Stimulated activated CD8-positive, alpha-beta memory T cell treated with anti-CD3 and anti-CD28 coated beads, Interleukin-15, amount 100 ng/mL, for 48 hours (primary cell): ENCODE results near the gene ERMARD.
"Not testable (repeated sequence)": the region's sequence is repeated elsewhere in the genome, so short reads cannot be mapped to it uniquely, and the experiment has no call there.

ENCODE experiments used
- DNase-seq, 2 donors: peaks; one replicate each; pipeline ENCODE4 v3.0.0-alpha.2; 2020; ENCODE audit warnings: low read depth in 2 of 2

ERMARD gene

DNA sequence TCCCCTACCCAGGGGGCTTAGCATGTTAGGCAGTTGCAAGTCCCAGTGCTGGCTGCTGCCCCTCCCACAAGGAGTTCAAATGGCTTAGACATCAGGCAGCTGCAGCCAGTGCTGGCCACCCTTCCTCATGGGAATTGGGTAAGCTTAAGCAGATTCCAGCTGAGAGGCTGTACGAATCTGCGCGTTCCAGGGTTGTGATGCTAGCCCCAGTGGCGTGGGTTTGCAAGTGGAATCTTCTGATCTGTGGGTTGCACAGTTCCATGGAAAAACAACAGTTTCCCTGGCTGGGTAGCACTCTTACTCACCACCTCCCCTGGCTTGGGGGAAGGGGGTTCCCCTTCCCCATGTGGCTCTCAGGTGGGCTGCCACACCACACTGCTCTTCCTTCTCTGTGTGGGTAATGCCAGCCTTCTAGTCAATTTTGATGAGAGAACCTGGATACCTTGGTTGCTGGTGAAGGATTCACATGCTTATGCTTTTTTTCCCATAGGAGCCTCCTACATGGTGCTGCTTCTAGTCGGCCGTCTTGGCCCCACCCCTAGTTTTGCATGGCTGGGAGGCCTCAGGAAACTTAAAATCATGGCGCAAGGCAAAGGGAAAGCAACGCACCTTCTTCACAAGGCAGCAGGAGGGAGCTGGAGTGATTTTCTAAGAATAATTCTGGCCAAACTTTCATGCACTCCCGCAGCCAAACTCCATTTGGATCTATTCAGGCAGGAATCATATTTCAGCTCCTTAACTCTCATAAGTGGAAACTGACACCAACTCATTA, 13.0 kb upstream of the ERMARD start:
- DNase-seq: no peak

DNA sequence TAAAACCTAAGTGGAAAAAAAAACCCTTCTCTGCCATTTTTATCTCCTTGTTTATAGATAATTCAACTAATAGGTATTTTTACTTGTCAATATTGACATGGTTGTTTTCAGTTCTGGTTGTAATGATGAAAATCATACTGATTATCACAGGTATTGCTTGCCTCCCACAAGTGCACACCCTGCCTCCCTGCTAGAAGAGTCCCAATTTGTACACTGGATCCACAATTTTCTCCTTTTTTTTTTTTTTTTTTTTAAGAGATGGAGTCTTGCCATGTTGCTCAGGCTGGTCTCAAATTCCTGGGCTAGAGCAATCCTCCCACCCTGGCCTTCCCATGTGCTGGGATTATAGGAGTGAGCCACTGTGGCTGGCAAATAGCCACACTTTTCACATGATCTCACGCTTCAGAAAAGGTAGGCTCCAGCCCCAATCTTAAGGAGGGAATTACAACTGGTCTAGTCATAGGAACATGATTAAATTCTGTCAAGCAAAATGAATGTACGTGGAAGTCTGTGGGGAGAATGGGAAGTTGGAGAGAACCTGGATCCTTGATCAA, 12.4 kb upstream of the ERMARD start:
- no peak for DNase-seq

DNA sequence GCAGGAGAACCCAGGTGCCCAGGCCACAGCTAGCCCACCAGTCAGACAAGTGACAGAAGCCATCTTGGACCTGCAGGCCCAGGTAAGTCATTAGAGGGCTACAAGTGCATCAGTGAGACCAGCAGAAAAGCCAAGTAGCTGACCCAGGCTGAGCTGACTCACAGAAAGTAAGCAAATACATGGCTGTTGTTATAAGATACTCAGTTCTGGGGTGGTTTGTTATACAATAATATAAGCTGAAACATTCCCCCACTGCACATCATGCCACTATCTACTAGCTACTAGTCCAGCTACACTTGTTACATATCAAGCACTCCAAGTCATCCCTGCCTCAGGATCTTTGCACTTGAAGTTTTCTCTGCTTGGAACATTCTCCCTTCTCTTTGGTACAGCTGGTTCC, 10.1 kb upstream of the ERMARD start:
- no peak for DNase-seq

DNA sequence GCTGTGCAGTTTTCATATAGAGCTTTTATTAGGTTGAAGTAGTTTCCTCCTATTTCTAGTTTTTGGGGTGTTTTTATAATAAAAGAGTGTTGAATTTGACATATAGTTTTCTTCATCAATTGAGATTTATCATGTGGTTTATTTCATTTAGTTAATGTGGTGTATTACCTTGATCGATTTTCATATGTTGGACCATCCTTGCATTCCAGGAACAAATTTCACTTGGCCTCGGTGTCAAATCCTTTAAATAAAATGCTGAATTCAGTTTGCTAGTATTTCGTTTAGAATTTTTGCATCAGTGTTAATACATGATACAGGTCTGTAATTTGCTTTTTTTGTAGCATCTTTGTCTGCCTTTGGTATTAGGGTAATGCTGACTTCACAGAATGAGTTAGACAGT, 6.0 kb upstream of the ERMARD start:
- no peak for DNase-seq

DNA sequence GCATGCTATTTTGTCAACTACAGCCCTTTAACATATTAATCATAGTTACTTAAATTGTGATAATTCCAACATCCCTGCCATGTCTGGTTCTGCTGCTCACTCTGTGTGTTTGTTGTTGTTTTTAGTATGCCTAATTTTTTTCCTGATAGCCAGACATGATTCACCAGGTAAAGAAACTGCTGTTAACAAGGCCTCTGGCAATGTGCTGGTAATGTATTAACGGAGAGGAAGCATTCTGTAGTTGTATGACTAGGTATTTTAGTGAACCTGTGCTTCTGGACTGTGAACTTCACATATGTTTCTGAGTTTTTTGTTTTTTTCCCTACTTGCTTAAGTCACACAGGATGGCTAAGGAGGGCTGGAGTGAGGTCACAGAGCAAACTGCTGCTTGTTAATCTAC, 4.9 kb upstream of the ERMARD start:
- DNase-seq: no peak

DNA sequence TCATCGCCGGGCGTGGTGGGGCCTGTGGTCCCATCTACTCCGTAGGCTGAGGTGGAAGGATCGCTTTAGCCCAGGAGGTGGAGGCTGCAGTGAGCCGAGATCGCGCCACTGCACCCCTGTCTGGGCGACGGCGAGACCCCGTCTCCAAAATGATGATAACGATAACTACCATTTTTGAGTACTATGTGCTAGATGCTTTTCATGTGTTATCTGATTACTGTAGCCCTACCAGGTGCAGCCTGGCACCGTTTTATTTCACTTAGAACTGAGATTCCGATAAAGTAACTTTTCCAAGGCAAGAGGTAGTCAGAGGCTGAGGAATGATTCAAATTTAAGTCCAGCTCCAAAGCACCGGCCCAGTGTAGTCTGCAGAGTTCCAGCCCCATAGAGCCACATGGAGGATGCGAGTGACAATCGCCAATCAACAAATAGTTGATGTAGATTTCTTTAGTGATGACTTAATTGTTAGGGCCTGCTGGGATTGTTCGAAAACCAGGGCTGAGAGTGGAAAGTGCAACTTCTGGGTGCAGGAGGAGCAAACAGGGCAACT, 727 bp downstream of the ERMARD start:
- no peak for DNase-seq

DNA sequence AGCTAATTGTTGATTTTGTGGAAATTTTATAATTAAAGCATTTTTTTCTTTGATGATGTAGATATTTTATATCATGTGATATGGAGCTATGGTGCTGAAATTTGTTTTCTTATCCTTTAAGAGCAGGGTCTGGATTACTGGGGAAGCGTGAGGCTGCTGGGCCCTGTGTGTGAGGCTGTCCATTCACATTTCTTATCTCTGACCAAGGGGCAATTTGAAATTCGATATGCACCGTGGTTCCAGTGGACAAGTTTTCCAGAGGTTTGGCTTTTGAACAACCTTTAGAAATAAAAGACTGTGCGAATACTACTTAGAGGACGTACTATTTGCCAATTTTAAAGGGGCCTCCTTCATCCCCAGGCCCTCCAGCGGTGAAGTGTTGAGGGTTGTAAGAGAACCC, 3.7 kb downstream of the ERMARD start:
- no peak for DNase-seq

DNA sequence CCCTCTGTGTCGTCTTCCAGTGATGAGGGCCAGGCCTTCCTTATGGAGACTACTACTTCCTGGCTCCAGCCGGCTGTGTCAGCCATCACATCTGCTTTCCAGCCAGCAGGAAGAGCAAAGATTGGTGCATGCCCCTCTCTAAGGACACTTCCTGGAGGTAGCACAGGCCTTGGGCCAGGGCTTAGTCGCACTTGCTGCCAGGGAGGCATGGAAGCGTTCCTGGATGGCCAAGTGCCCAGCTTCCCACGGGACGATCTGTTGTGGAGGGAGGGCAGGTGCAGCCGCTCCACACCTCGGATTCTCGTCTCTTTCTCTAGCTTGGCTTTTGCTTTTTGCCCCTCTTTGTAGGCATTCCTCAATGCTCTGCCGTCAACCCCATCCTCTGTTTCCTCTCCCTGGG, 11.9 kb downstream of the ERMARD start:
- DNase-seq: no peak

DNA sequence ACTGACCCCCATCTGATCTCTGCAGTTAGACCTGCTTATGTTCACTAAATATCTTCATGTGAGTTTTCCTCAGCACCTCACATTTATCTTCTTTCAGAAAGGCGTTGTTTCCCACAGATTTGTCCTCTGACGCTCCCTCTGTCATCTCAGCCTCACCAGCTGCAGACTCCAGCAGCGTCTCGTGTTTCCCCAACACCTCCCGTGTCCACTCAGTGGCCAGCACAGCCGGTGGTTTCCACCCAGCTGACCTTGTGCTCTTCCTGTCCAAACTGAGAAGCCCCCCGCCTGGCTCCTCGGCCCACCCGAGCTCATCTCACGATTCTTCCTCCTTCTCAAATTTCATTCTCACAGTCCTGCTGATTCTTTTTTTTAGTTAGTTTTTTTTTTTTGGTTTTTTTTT, 12.5 kb downstream of the ERMARD start:
- no peak for DNase-seq

DNA sequence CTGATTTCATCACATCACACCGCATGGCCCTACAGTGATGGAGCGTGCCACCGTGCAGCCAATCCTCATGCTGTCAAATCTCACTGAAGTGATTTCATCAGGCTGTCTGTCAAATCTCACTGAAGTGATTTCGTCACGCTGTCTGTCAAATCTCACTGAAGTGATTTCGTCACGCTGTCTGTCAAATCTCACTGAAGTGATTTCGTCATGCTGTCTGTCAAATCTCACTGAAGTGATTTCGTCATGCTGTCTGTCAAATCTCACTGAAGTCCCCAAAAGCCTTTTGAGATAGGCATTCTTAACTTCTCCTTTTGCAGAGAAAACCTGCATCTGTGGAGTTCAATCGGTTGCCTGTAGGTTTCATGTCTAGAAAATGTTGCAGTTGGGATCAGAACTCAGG, 14.4 kb downstream of the ERMARD start:
- DNase-seq: not testable (repeated sequence)

DNA sequence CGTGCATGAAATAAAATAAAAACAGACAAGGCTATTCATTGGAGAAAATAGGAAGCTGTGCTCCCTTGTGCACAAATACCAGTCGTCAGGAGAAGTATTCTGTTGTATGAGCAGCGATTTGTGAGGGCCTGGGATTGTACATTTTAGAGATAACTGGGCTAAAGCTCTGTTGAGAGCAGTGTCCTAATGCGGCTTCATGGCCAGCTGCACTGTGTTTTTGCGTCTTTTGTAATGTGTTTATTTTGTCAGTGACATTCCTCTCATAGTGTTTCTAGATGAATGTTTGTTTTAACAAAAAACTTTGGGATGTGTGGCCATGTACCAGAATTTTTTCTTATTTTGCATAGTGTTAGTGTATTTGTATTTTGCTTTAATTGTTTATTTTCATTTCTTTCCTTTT, 14.8 kb downstream of the ERMARD start:
- DNase-seq: no peak

DNA sequence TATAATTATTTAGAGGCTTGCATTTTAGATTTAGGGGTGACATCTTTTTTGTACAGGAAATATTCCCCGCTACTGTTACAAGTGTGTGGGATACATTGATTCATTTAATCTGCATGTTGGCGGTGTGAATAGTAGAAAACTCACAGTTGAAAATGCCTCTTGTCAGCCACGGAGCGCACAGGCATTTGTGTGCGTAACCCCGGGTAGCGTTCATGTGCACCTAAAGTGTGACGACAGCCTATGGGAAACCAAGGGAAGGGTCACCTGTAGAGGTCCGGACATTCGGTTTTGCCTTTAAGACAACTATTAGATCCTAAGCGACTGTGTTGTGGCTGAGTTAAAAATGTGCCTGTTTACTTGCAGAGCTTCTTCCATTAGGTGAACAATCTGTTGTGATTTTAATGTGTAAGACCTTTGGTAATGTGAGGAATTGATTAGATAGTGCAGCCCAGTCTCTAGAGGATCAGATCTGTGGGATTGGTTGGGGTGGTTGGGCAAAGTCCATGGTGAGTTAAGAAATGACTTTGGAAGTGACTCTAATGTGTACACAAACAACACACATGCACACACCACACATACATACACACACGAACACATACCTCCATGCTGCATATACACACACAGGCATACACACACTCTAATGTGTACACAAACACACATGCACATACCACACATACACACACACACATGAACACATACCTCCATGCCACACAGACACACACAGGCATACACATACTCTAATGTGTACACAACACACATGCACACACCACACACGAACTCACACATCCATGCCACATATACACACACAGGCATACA, 15.7 kb downstream of the ERMARD start:
- no peak for DNase-seq

DNA sequence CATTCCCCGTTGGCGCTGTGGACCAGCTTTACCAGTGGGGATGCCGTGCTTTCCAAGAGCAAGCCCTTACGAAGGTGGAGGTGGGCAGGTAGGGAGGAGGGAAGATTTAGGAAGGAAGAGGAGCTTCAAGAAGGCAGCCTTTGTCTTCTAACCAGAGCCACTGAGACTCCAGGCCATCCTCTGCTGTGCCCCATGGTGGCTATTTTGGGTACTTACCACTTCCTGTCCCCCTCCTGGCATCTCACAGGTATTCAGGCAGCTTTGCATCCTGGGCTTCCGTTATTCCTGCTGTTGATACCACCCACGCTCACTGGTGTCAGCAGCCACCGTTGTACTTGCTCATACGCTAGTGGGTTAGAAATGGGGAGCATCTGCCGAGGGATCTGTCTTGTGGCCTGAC, 22.9 kb downstream of the ERMARD start:
- no peak for DNase-seq

DNA sequence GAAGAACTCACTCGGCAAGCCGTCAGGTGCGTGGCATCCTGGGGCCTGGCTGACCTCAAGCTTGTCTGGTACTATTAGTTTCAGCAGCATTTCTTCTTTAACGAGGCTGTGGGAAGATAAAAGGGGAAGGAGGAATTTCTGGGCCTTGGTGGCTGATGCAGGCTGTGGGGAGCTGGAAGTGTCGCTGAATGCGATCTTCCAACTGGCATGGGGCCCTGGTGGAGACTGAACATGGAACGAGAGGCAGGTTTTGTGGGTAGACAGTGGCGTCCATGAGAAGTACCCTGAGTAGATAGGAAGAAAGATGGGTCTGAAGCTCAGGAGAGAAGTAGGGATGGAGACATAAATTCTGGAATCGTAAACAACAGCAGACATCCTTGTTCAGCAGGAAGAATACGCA, 23.9 kb downstream of the ERMARD start:
- no peak for DNase-seq

DNA sequence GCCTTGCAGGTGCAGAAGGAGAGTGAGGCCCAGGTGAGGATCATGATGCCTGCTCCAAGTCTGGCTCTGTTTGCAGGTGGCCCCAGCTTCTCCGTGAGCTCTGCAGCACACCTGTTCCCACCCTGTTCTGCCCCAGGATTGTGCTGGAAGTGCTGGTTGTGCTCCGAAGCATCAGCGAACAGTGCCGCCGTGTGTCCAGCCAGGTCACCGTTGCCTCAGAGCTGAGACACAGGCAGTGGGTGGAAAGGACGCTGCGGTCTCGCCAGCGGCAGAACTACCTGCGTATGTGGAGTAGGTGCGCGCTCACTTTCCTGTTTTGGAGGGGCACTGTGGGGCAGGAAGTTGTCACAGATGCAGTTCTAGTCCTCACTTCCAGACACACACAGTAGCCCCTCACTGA, 25.0 kb downstream of the ERMARD start:
- DNase-seq: no peak

DNA sequence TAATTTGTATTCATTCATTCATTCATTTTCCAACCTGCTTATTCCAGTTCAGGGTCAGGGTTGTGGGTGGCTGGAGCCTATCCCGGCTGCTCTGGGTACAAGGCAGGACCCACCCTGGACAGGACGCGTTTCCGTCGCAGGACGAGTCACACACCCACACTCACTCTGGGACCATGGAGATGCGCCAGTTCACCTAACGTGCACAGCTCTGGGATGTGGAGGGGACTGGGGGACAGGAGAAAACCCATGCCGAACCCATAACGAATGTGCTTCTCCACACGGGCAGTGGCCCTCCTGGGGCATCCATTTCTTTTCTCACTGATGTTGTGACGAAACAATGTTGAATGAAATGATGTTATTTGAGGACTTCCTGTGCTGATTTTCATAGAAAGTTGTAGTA, 26.5 kb downstream of the ERMARD start:
- DNase-seq: no peak

DNA sequence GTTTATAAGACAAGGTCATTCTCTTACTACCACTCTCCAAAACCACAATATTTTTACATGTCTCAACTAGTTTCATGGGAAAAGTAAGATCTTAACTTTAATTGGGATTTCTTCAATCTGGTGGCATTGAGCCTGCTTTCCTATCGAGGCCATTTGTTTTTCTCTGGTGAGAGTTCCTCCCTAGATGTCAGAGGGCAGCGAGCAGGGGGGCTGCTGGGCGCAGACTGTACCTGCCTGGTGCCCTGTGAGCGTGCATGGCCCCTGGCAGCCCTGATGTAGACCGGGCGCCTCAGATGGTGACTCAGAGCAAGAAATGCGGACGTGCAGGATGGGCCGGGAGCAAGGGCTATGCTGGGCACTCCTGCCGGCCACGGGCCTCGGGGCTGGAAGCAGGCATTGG, 27.2 kb downstream of the ERMARD start:
- DNase-seq: no peak

DNA sequence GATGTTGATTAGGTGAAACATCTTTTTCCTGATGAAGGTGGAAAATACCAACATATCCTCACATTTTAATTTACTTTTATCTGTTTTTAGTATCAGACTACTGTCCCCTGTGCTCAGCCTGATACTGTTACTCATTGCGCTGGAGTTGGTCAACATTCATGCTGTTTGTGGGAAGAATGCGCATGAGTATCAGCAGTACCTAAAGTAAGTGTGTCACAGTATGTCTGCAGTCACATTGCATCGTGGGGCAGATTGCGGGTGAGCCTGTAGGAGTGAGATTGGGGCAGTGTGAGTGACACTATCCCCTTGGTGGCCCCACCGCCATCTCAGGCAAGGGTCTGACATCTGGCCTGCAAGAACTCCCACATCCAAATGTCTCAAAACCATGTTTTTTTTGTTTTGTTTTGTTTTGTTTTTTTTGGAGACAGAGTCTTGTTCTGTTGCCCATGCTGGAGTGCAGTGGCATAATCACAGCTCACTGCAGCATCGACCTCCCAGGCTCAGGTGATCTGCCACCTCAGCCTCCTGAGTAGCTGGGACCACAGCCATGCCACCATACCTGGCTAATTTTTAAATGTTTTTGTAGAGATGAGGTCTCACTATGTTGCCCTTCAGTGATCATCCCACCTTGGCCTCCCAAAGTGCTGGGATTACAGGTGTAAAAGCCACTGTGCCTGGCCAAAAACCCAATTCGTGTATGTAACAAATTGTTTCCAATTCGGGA, 27.8 kb downstream of the ERMARD start:
- no peak for DNase-seq

DNA sequence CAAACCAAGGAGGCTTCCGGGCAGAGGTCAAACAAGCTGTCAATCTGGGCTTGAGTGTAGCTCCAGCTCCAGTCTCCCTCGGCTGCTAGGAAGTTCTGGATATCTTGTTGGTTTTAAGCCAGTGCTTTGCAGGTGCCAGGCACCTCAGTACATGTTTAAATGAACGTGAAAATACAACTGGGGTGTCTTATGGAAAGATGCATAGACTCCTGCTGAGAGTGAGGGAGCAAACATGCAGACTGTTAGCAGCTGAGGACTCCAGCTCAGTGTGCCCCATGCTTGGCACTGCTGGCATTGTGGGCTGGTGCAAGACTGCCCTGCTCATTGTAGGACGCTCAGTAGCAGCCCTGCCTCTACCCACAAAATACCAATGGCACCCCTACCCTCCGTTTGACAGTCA, 28.5 kb downstream of the ERMARD start:
- DNase-seq: no peak

DNA sequence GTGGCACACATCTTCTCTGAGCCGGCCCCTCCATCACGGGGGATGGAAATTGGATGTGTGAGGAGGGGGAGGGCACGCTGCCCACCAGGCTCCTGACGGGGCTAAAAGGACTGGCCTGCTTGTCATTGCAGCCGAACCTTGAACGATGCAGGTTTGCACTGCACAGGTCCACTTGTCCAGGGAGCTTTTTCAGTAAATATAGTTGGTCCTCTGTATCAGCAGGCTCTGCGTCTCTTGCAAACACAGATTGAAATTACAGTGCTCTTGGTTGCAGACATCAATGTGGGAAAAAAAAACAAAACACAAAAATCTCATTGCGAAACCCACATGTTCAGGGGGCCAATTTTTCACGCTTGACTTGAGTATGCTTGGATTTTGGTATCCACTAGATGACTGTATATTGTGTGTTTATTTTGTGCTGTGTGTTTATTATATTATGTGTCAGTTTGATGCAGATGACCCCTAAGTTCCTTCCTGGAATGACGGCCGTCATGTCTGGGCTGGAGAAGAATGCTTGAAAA, 29.2 kb downstream of the ERMARD start:
- no peak for DNase-seq

DNA sequence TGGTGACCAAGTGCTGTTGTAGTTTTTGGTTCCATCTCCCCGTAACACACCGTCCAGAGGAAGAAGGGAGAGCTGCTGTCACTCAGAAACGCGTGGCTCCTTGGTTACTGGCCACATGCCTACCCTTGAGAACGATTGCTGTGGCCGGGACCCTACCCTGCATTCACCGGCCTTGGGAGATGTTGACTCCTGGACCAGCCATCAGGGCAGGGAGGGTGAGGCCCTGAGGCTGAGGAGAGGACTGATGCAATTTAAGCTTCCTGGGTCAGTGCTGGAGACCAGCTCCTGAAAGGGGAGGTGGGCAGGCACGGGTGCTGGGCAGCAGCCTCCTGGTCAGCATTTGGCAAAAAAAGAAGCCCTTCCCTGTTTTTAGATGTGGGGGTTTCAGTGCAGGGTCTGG, 31.5 kb downstream of the ERMARD start:
- no peak for DNase-seq

DNA sequence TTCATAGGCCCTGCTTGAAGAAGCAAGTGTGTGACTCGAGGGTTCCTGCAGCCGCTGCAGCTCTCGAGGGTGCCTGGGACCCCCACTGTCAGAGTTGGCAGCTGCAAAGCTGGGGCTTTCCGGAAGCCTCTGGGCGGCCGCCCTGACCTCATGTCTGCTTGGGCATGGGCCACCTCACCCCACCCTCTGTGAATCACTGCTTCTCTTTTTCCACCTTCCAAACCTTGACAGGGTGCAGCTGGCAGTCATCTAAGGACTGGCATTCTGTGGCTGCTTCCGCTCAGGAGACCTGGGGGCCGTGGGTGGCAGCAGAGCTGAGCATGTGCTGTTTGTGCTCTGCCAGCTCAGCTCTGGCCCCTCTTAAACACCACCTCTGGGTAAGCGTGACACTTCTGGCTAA, 32.0 kb downstream of the ERMARD start:
- DNase-seq: no peak
